A673 (cell line): ENCODE results near the gene NDUFB6. TPM values are rescaled to one million over a fixed set of nuclear protein-coding genes. Genes with fewer than 3 reads are reported as not detected.

ENCODE experiments used
- BruUV-seq: library from RNA; stranded (reverse); fragments of 400-500 nt; replicated peaks from 2 replicates; lab custom pipeline; 2021; lab: Mats Ljungman, UMichigan
- CTCF ChIA-PET: fragments of 300-600 bp; sonication (Branson Sonifier 250); formaldehyde crosslinking; loops from one replicate; lab custom pipeline; 2022; ENCODE audit warnings: antibody characterized with exemption; lab: Charles Lee
- POLR2A ChIA-PET: fragments of 300-600 bp; sonication (Branson Sonifier 250); formaldehyde crosslinking; loops from one replicate; lab custom pipeline; 2022; ENCODE audit warnings: antibody characterized with exemption; ENCODE audit not compliant: low non-redundant PET; lab: Charles Lee
- DNase-seq: peaks from one replicate; pipeline ENCODE4 v3.0.0-alpha.2; 2015; ENCODE audit warnings: low spot score
- H3K27ac ChIP-seq: fragments of 200-600 bp; sonication (generic); 2 replicates; pipeline ENCODE4 v1.5.1; 2016; ENCODE audit warnings: mixed run types, low read depth, mild to moderate bottlenecking, mixed read lengths, antibody characterized with exemption, low read length; ENCODE audit not compliant: poor library complexity, severe bottlenecking
- H3K27me3 ChIP-seq: fragments of 200-600 bp; sonication (generic); replicated peaks from 2 replicates; pipeline ENCODE4 v1.6.1; 2017; ENCODE audit warnings: mixed run types, low read depth, mild to moderate bottlenecking, mixed read lengths, antibody characterized with exemption, low read length; ENCODE audit not compliant: insufficient read depth, poor library complexity
- H3K36me3 ChIP-seq: fragments of 200-600 bp; sonication (generic); 2 replicates; pipeline ENCODE4 v1.6.1; 2016; ENCODE audit warnings: mixed run types, mild to moderate bottlenecking, mixed read lengths, antibody characterized with exemption, low read length; ENCODE audit not compliant: insufficient read depth, poor library complexity, severe bottlenecking
- H3K4me1 ChIP-seq: fragments of 200-600 bp; sonication (generic); 2 replicates; pipeline ENCODE4 v1.6.1; 2017; ENCODE audit warnings: mixed run types, mild to moderate bottlenecking, mixed read lengths, antibody characterized with exemption, low read length; ENCODE audit not compliant: insufficient read depth, poor library complexity, severe bottlenecking
- H3K4me3 ChIP-seq: fragments of 200-600 bp; sonication (generic); 2 replicates; pipeline ENCODE4 v1.5.1; 2016; ENCODE audit warnings: low read depth, mixed run types, mild to moderate bottlenecking, mixed read lengths, low read length; ENCODE audit not compliant: poor library complexity, severe bottlenecking
- H3K9me3 ChIP-seq: fragments of 200-600 bp; sonication (generic); 2 replicates; pipeline ENCODE4 v1.6.1; 2016; ENCODE audit warnings: mixed run types, low read depth, mild to moderate bottlenecking, mixed read lengths, antibody characterized with exemption, low read length; ENCODE audit not compliant: poor library complexity, severe bottlenecking
- CTCF ChIP-seq: fragments of 300-800, 200-600 bp; sonication (generic); conservative IDR thresholded peaks from 2 replicates; pipeline ENCODE4 v1.5.1; 2017; ENCODE audit warnings: low read depth, mild to moderate bottlenecking, antibody characterized with exemption, low read length, moderate library complexity, mixed read lengths
- EZH2 ChIP-seq: fragments of 200-600 bp; sonication (generic); IDR thresholded peaks from 2 replicates; pipeline ENCODE4 v1.6.1; 2017; ENCODE audit warnings: borderline replicate concordance, low read depth, mild to moderate bottlenecking, mixed read lengths, antibody characterized with exemption, low read length; ENCODE audit not compliant: poor library complexity, severe bottlenecking
- intact Hi-C: fragments of 100-400 bp; cut with micrococcal nuclease; formaldehyde crosslinking; loops from one replicate; pipeline ENCODE4 v1.10.0; 2022; ENCODE audit not compliant: unreplicated experiment
- total RNA-seq: library from RNA; stranded (reverse); gene quantifications from 2 replicates; pipeline ENCODE4 v1.2.3, GENCODE V29; 2021

Gene NDUFB6
- total RNA-seq, 1 experiment from 2014 or later: 82.6 TPM

- Histone ChIP-seq H3K4me1 (no peaks in the 10 kb centered on the region), H3K4me3 (no peak overlapping the region), H3K36me3 (no peaks in the 10 kb centered on the region), H3K9me3 (no peaks in the 10 kb centered on the region), H3K27me3 (no peaks in the 10 kb centered on the region), H3K27ac (no peak overlapping the region)
- POLR2A ChIA-PET: no interaction called here
- intact Hi-C loops: loop anchor here (1.0 to 10.0 kb wide), 2 partner anchors 54 to 200 kb away; partner anchors contain the start of gene RIGI
- DNase-seq: no peak
- CTCF ChIA-PET: interaction anchor here (0.7 to 4.5 kb wide), 3 partner anchors 29 to 389 kb away, joined by 3 to 79 read pairs (median 36); no protein-coding TSS in a partner anchor
- TF ChIP-seq CTCF (no peak), EZH2 (no peak)
- BruUV-seq: no TSS peak
These were observed 6.0 kb upstream of the NDUFB6 start for GRCh38 chr9:32578976-32579375.

DNA sequence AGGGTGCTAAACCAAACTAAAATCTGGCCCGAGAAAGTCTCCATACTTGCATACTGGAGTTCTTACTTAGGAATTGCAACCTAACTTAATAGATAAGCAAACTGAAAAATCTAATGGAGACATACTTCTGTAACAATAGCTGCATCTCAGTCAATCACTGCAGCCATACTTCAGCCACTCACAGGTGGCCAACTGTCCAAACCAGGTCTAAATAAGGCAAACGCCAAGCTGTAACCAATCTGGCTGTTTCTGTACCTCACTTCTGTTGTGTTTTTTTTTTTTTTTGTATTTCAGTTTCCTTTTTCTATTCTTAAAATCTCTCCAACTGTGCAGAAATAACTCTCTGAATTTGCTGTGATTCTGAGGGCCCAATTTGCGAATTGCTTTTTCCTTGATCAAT, 4.4 kb upstream of the NDUFB6 start:
- no peaks in the 10 kb centered on the region for H3K9me3 ChIP-seq
- CTCF ChIA-PET: interaction anchor here (0.9 kb wide), 1 partner anchor 199 kb away, joined by 4 read pairs; no protein-coding TSS in a partner anchor
- TF ChIP-seq CTCF: no peak
- no peak for TF ChIP-seq EZH2
- H3K4me1 ChIP-seq: peaks cover 3% of the 10 kb centered on the region
- POLR2A ChIA-PET: no interaction called here
- no peak for DNase-seq
- no peaks in the 10 kb centered on the region for H3K27me3 ChIP-seq
- no peak overlapping the region for H3K4me3 ChIP-seq
- no TSS peak for BruUV-seq
- intact Hi-C loops: loop anchor here (10.0 kb wide), 1 partner anchor 53 kb away; the partner anchor contains the start of gene RIGI
- no peaks in the 10 kb centered on the region for H3K36me3 ChIP-seq
- no peak overlapping the region for H3K27ac ChIP-seq

DNA sequence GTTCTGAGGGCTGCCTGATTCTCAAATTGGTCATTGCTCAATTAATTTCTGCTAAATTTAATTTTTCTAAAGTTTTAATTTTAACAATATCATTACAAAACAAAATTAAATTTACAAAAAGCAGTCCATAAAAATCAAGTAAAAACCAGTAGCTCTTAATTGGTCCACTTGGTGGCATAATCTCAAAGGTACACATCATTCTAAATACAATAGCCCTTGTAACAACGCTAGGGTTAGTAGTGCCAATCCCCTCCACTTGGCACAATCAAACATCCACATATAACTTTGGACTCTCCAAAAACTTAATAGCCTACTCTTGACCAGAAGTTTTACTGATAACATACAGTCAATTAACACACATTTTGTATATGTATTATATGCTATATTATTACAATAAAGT, 1.9 kb upstream of the NDUFB6 start:
- peaks cover 15% of the 10 kb centered on the region for H3K4me1 ChIP-seq
- ChIA-PET POLR2A (no interaction called here), CTCF (no interaction called here)
- TF ChIP-seq EZH2 (no peak), CTCF (no peak)
- no peaks in the 10 kb centered on the region for H3K27me3 ChIP-seq
- DNase-seq: no peak
- peaks cover under 1% of the 10 kb centered on the region for H3K36me3 ChIP-seq
- no peaks in the 10 kb centered on the region for H3K9me3 ChIP-seq
- H3K27ac ChIP-seq: no peak overlapping the region
- intact Hi-C loops: loop anchor here (10.0 kb wide), 1 partner anchor 50 kb away; the partner anchor contains the start of gene RIGI
- no TSS peak for BruUV-seq
- H3K4me3 ChIP-seq: no peak overlapping the region
